IMR-90 (cell line): Measurements from ENCODE around the gene HEXD. TPM values are rescaled to one million over a fixed set of nuclear protein-coding genes. Genes with fewer than 3 reads are reported as not detected.

Source experiments
- microRNA-seq, 2 experiments: library from miRNA; stranded (forward) in 1 of 2; unstranded in 1 of 2; fragments of 10-50 nt in 1 of 2; fragments of <30 nt in 1 of 2; gene quantifications in 1 of 2; microRNA quantifications in 1 of 2; one replicate each; pipeline versions ENCODE3 to v1.1.0; 2013 to 2020; ENCODE audit not compliant: insufficient read depth in 1 of 2, insufficient read length in 1 of 2, unreplicated experiment in 1 of 2
- polyA plus RNA-seq, 3 experiments: library from polyadenylated mRNA; depleted of rRNA; stranded (reverse); fragments of >200 nt; gene quantifications; 2 replicates each; pipeline ENCODE4 v1.2.3, GENCODE V29; 2012; ENCODE audit warnings: low replicate concordance in 1 of 3
- small RNA-seq, 5 experiments: library from RNA; depleted of rRNA; stranded (forward); fragments of <200 nt; gene quantifications; one replicate each; pipeline ENCODE3, GENCODE V24; 2012
- total RNA-seq: library from RNA; depleted of rRNA; stranded (reverse); fragments of >200 nt; gene quantifications from 2 replicates; pipeline ENCODE4 v1.2.3, GENCODE V29; 2012; rRNA removed

HEXD gene
- total and polyA plus RNA-seq, 2 of the 4 experiments (the other 2 are of a cell fraction) = 3.8 to 9.5 TPM

Small RNA genes within 50 kb of the gene (microRNA-seq; reads per million reads assigned to microRNA genes)
- not detected for gene RF00019 (ENCODE audit: insufficient read depth, insufficient read length)

Small RNA genes within 50 kb of the gene (small RNA-seq; reads per million reads assigned to genes)
- gene RF00019 = 0 reads per million in 5 experiments

Other genes starting within 250 kb of the HEXD start
- gene CCDC57, start 205.5 kb upstream of the HEXD start, total RNA-seq = 6.9 and 7.3 TPM in 2 replicates
- gene CCDC57, start 205.5 kb upstream of the HEXD start, polyA plus RNA-seq (2012; rRNA removed) = 31.3 and 32.4 TPM in 2 replicates
- 49.1 and 49.7 TPM in 2 replicates for gene SLC16A3, start 189.3 kb upstream of the HEXD start, total RNA-seq
- gene SLC16A3, start 189.3 kb upstream of the HEXD start, polyA plus RNA-seq (2012; rRNA removed) = 181 and 204 TPM in 2 replicates
- gene CSNK1D, start 144.6 kb upstream of the HEXD start, total RNA-seq = 38.3 and 47.1 TPM in 2 replicates
- 144 and 186 TPM in 2 replicates for gene CSNK1D, start 144.6 kb upstream of the HEXD start, polyA plus RNA-seq (2012; rRNA removed)
- not detected in 2 replicates for gene CD7, start 100.7 kb upstream of the HEXD start, total RNA-seq
- gene CD7, start 100.7 kb upstream of the HEXD start, polyA plus RNA-seq (2012; rRNA removed) = not detected in 2 replicates
- gene SECTM1, start 84.6 kb upstream of the HEXD start, total RNA-seq = 1.7 and 2.3 TPM in 2 replicates
- 4.4 and 5.2 TPM in 2 replicates for gene SECTM1, start 84.6 kb upstream of the HEXD start, polyA plus RNA-seq (2012; rRNA removed)
- gene TEX19, start 59.1 kb upstream of the HEXD start, total RNA-seq = under 0.01 and 0.28 TPM in 2 replicates
- gene TEX19, start 59.1 kb upstream of the HEXD start, polyA plus RNA-seq (2012; rRNA removed) = 0.03 and 0.13 TPM in 2 replicates
- gene UTS2R, start 46.6 kb upstream of the HEXD start, total RNA-seq = not detected in 2 replicates
- gene UTS2R, start 46.6 kb upstream of the HEXD start, polyA plus RNA-seq (2012; rRNA removed) = not detected in 2 replicates
- gene OGFOD3, start 239 bp downstream of the HEXD start, total RNA-seq = 24.4 and 25.3 TPM in 2 replicates
- 33.4 and 34.5 TPM in 2 replicates for gene OGFOD3, start 239 bp downstream of the HEXD start, polyA plus RNA-seq (2012; rRNA removed)
- 61.1 and 75.1 TPM in 2 replicates for gene CYBC1, start 32.4 kb downstream of the HEXD start, total RNA-seq
- gene CYBC1, start 32.4 kb downstream of the HEXD start, polyA plus RNA-seq (2012; rRNA removed) = 76.7 and 89.0 TPM in 2 replicates
- 70.8 and 83.7 TPM in 2 replicates for gene NARF, start 40.4 kb downstream of the HEXD start, total RNA-seq
- 88.8 and 94.8 TPM in 2 replicates for gene NARF, start 40.4 kb downstream of the HEXD start, polyA plus RNA-seq (2012; rRNA removed)
- gene FOXK2, start 101.4 kb downstream of the HEXD start, total RNA-seq = 12.5 and 16.1 TPM in 2 replicates
- 20.0 and 23.9 TPM in 2 replicates for gene FOXK2, start 101.4 kb downstream of the HEXD start, polyA plus RNA-seq (2012; rRNA removed)
- gene WDR45B, start 230.1 kb downstream of the HEXD start, total RNA-seq = 65.8 and 98.2 TPM in 2 replicates
- 99.1 and 110 TPM in 2 replicates for gene WDR45B, start 230.1 kb downstream of the HEXD start, polyA plus RNA-seq (2012; rRNA removed)